Keratinocyte (primary cell): ENCODE measurements around the gene KRT40. TPM values are rescaled to one million over a fixed set of nuclear protein-coding genes. Genes with fewer than 3 reads are reported as not detected.

Experiments used
- DNase-seq: peaks from one replicate; pipeline ENCODE4 v3.0.0-alpha.2; 2011; ENCODE audit warnings: low read depth, missing footprints, low spot score
- FAIRE-seq: peaks from 2 replicates; lab custom pipeline; 2011; peaks lifted over from hg19 to GRCh38; lab: Jason Lieb, UNC
- H2AFZ ChIP-seq: 2 replicates; pipeline ENCODE4 v1.6.0; 2012; ENCODE audit warnings: low read length, control low read depth, inconsistent platforms; ENCODE audit not compliant: control insufficient read depth
- H3K27ac ChIP-seq: 2 replicates; pipeline ENCODE4 v1.5.1; 2011; ENCODE audit warnings: low read length; ENCODE audit not compliant: control insufficient read depth, insufficient read depth
- H3K27me3 ChIP-seq: 3 replicates; pipeline ENCODE4 v1.6.0; 2011; ENCODE audit warnings: low read length; ENCODE audit not compliant: control insufficient read depth, insufficient read depth; ENCODE audit errors: extremely low read depth
- H3K36me3 ChIP-seq, 2 experiments: 2 replicates in 1 of 2; 3 replicates in 1 of 2; pipeline ENCODE4 v1.5.1; 2011; ENCODE audit warnings: low read length in 2 of 2, mild to moderate bottlenecking in 1 of 2; ENCODE audit not compliant: control insufficient read depth in 2 of 2, insufficient read depth in 2 of 2; ENCODE audit errors: extremely low read depth in 1 of 2
- H3K4me1 ChIP-seq: 3 replicates; pipeline ENCODE4 v1.5.1; 2011; ENCODE audit warnings: low read length; ENCODE audit not compliant: control insufficient read depth, insufficient read depth; ENCODE audit errors: extremely low read depth
- H3K4me2 ChIP-seq: 3 replicates; pipeline ENCODE4 v1.6.0; 2011; ENCODE audit warnings: low read depth, low read length; ENCODE audit not compliant: control insufficient read depth, insufficient read depth; ENCODE audit errors: extremely low read depth
- H3K4me3 ChIP-seq, 3 experiments: fragments of 200-600 bp in 1 of 3; sonication (generic) in 1 of 3; 2 replicates in 2 of 3; 3 replicates in 1 of 3; pipeline ENCODE4 v1.5.1; 2011 to 2016; ENCODE audit warnings: low read length in 3 of 3, mild to moderate bottlenecking in 3 of 3, control low read depth in 2 of 3, inconsistent platforms in 1 of 3, low read depth in 1 of 3, mixed read lengths in 1 of 3, mixed run types in 1 of 3, moderate library complexity in 1 of 3; ENCODE audit not compliant: control insufficient read depth in 2 of 3, insufficient read depth in 2 of 3; ENCODE audit errors: extremely low read depth in 1 of 3
- H3K79me2 ChIP-seq: 2 replicates; pipeline ENCODE4 v1.6.0; 2012; ENCODE audit warnings: low read length; ENCODE audit not compliant: control insufficient read depth, insufficient read depth
- H3K9ac ChIP-seq: 3 replicates; pipeline ENCODE4 v1.6.0; 2011; ENCODE audit warnings: low read length; ENCODE audit not compliant: control insufficient read depth, insufficient read depth; ENCODE audit errors: extremely low read depth
- H3K9me1 ChIP-seq: 3 replicates; pipeline ENCODE4 v1.6.0; 2011; ENCODE audit warnings: low read length; ENCODE audit not compliant: control insufficient read depth, insufficient read depth; ENCODE audit errors: extremely low read depth
- H3K9me3 ChIP-seq: 2 replicates; pipeline ENCODE4 v1.5.1; 2012; ENCODE audit warnings: low read depth, low read length; ENCODE audit not compliant: control insufficient read depth
- H4K20me1 ChIP-seq: 3 replicates; pipeline ENCODE4 v1.6.0; 2011; ENCODE audit warnings: low read length; ENCODE audit not compliant: control insufficient read depth, insufficient read depth; ENCODE audit errors: extremely low read depth
- EZH2 ChIP-seq: IDR thresholded peaks from one replicate; pipeline ENCODE4 v1.6.1; 2012; ENCODE audit warnings: inconsistent platforms, mild to moderate bottlenecking, low read length, moderate library complexity
- dilution Hi-C: fragments of 300-500 bp; cut with MboI; formaldehyde crosslinking; loops from one replicate; pipeline ENCODE4 v1.7.0; 2020; ENCODE audit warnings: low sequenced_read_pairs; ENCODE audit not compliant: extremely low pct_ligation_motif_present
- polyA plus RNA-seq, 5 experiments: library from polyadenylated mRNA; depleted of rRNA in 3 of 5; stranded (reverse) in 3 of 5; stranded (forward) in 1 of 5; unstranded in 1 of 5; fragments of >200 nt; gene quantifications; 1 replicate in 1 of 5; 2 replicates in 3 of 5; 3 replicates in 1 of 5; pipeline versions ENCODE4 v1.2.1 to v1.2.3, GENCODE V29; 2011 to 2012; ENCODE audit warnings: missing spikeins in 2 of 5, low read depth in 1 of 5, low replicate concordance in 1 of 5
- TF ChIP-seq, protein P1 (sequence below), 3 experiments: IDR thresholded peaks in 1 of 3; conservative IDR thresholded peaks in 1 of 3; optimal IDR thresholded peaks in 1 of 3; 2 replicates in 2 of 3; 3 replicates in 1 of 3; pipeline versions ENCODE3 to v1.5.1; 2011; ENCODE audit warnings: low read length in 3 of 3, mild to moderate bottlenecking in 3 of 3, moderate library complexity in 2 of 3, control low read depth in 1 of 3, inconsistent platforms in 1 of 3; ENCODE audit not compliant: insufficient read depth in 2 of 3; ENCODE audit errors: extremely low read depth in 1 of 3

The KRT40 gene
- polyA plus RNA-seq, 1 donor (not counting 4 experiments of a cell fraction or from before 2014, with no cell fraction given): 0.03 TPM

- H3K4me3 ChIP-seq: no peak overlapping the region
- H3K9me1 ChIP-seq: no peaks in the 10 kb centered on the region
- no peak overlapping the region for H2AFZ ChIP-seq
- FAIRE-seq (no peak), DNase-seq (no peak)
- H4K20me1 ChIP-seq: no peaks in the 10 kb centered on the region
- TF ChIP-seq, protein P1, sequence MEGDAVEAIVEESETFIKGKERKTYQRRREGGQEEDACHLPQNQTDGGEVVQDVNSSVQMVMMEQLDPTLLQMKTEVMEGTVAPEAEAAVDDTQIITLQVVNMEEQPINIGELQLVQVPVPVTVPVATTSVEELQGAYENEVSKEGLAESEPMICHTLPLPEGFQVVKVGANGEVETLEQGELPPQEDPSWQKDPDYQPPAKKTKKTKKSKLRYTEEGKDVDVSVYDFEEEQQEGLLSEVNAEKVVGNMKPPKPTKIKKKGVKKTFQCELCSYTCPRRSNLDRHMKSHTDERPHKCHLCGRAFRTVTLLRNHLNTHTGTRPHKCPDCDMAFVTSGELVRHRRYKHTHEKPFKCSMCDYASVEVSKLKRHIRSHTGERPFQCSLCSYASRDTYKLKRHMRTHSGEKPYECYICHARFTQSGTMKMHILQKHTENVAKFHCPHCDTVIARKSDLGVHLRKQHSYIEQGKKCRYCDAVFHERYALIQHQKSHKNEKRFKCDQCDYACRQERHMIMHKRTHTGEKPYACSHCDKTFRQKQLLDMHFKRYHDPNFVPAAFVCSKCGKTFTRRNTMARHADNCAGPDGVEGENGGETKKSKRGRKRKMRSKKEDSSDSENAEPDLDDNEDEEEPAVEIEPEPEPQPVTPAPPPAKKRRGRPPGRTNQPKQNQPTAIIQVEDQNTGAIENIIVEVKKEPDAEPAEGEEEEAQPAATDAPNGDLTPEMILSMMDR (optimal IDR thresholded peaks at IDR 0.05 in 1 of 3, IDR thresholded peaks at IDR 0.05 in 1 of 3, conservative IDR thresholded peaks at IDR 0.05 in 1 of 3; ENCODE audit: extremely low read depth in 1 of 3, insufficient read depth in 2 of 3, low read length in 3 of 3): no peak
- TF ChIP-seq EZH2: no peak
- no peak overlapping the region for H3K27ac ChIP-seq
- dilution Hi-C loops: no loop called here
- no peaks in the 10 kb centered on the region for H3K36me3 ChIP-seq
- H3K4me2 ChIP-seq: no peak overlapping the region
- no peaks in the 10 kb centered on the region for H3K79me2 ChIP-seq
- H3K27me3 ChIP-seq: no peaks in the 10 kb centered on the region
- H3K4me1 ChIP-seq: no peaks in the 10 kb centered on the region
- H3K9me3 ChIP-seq: no peaks in the 10 kb centered on the region
- no peak overlapping the region for H3K9ac ChIP-seq
Observed at GRCh38 chr17:41013181-41013580, 29.1 kb upstream of the KRT40 start.

GRCh38 chr17:41012326-41013120, 28.4 kb upstream of the KRT40 start:
- dilution Hi-C loops: no loop called here
- FAIRE-seq: no peak

More at GRCh38 chr17:41012326-41013120, 28.4 kb upstream of the KRT40 start:
- no peaks in the 10 kb centered on the region for H3K9me3 ChIP-seq
- no peaks in the 10 kb centered on the region for H4K20me1 ChIP-seq
- TF ChIP-seq, protein P1 (optimal IDR thresholded peaks at IDR 0.05 in 1 of 3, IDR thresholded peaks at IDR 0.05 in 1 of 3, conservative IDR thresholded peaks at IDR 0.05 in 1 of 3; ENCODE audit: extremely low read depth in 1 of 3, insufficient read depth in 2 of 3, low read length in 3 of 3): no peak
- no peak for TF ChIP-seq EZH2
- no peaks in the 10 kb centered on the region for H3K27me3 ChIP-seq
- no peak overlapping the region for H3K9ac ChIP-seq
- H3K27ac ChIP-seq: no peak overlapping the region
- no peaks in the 10 kb centered on the region for H3K9me1 ChIP-seq
- no peaks in the 10 kb centered on the region for H3K36me3 ChIP-seq
- no peaks in the 10 kb centered on the region for H3K79me2 ChIP-seq
- no peaks in the 10 kb centered on the region for H3K4me1 ChIP-seq
- H3K4me2 ChIP-seq: no peak overlapping the region
- H3K4me3 ChIP-seq: no peak overlapping the region
- no peak overlapping the region for H2AFZ ChIP-seq
- DNase-seq: no peak
